ENCODE data around the gene OSBPL9.
"Not testable (repeated sequence)": the region's sequence is repeated elsewhere in the genome, so short reads cannot be mapped to it uniquely, and the experiment has no call there.

OSBPL9 gene

GRCh38 chr1:51712590-51712989 is 95.7 kb downstream of the OSBPL9 start:
- no peak for DNase-seq (ENCODE audit: low read depth)

- no peak for DNase-seq (ENCODE audit: low read depth)
Observed at GRCh38 chr1:51714374-51715019, 97.6 kb downstream of the OSBPL9 start.

DNA sequence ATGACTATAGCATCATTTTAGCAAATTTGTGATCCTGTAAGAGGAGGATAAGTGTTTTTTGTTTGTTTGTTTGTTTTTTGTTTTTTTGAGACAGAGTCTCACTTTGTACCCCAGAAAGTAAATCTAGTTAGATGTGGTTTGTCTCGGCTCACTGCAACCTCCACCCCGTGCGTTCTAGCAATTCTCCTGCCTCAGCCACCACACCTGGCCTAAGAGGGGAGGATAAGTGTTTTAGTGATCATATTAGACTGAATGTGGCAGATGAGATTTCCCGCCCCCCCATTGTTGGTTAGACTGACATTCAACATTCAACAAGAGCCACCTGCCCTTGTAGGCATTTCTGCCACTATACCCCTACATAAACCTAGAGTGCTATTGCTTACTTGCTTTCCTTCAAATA is 98.5 kb downstream of the OSBPL9 start:
- DNase-seq (ENCODE audit: low read depth) = no peak

DNA sequence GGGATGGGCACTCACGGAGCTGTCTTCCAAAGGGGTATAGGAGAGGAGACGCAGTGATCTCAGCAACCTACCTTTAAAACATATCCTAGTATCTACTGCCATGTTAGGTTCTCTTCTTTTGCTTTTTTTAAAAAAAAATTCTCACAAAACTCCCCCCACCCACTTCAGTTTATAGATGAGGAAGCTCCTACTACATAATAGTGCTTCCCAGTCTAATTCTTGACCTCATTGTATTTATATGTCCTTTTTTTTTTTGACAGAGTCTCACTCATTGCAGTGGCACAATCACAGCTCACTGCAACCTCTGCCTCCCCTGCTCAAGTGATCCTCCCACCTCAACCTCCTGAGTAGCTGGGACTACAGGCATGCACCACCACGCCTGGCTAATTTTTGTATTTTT is 99.9 kb downstream of the OSBPL9 start:
- DNase-seq (ENCODE audit: low read depth) = no peak

GRCh38 chr1:51717842-51718241 is 101.0 kb downstream of the OSBPL9 start:
- no peak for DNase-seq (ENCODE audit: low read depth)

DNA sequence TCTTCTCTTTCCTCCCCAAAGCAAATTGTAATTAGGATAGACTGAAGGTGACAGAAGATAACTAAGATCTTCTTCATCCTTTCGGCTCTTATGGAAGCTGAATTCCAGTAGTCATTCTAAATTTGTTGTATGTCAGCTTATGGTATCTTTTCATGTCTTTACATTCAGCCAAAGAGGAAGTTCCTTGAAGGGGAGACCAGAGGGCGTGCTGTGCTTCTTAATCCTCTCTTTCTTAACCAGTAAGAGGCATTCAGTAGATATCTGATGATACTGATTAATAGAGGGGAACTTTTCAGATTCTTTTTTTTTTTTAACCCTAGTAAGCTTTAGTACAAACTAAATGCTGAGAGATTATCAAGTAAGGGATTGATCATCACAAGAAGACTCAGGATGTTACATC is 102.3 kb downstream of the OSBPL9 start:
- no peak for DNase-seq (ENCODE audit: low read depth)

GRCh38 chr1:51724797-51725196 is 107.9 kb downstream of the OSBPL9 start:
- DNase-seq (ENCODE audit: low read depth) = no peak

- DNase-seq (ENCODE audit: low read depth) = no peak
Observed at GRCh38 chr1:51726051-51726450, 109.2 kb downstream of the OSBPL9 start.

GRCh38 chr1:51726544-51727225 is 109.8 kb downstream of the OSBPL9 start:
- DNase-seq (ENCODE audit: low read depth) = no peak

- no peak for DNase-seq (ENCODE audit: low read depth)
Observed at GRCh38 chr1:51727366-51727765, 110.5 kb downstream of the OSBPL9 start.

DNA sequence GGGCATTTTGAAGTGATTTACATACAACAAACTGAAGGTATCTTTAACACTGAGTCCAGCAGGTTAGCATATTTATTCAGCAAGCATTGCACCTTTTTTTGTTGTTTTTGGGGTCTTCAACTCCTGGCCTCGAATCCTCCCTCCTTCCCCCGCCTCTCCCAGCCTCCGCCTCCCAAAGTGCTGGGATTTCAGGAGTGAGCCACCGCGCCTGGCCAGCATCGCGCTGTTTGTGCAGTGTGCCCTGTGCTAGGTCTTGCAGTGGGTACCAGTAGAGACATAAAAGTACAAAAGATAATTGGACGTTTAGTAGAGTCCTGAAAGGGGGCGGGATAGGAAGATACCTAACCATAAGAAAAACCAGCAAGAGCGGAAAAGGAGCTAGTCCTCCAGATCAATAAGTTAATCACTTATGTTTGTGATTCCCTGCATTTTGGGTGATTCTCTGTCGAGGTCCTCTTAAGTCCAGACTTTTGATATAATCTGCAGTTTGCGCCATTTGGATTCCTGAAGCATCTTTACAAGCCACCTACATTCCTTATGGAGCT is 111.8 kb downstream of the OSBPL9 start:
- no peak for DNase-seq (ENCODE audit: low read depth)

DNA sequence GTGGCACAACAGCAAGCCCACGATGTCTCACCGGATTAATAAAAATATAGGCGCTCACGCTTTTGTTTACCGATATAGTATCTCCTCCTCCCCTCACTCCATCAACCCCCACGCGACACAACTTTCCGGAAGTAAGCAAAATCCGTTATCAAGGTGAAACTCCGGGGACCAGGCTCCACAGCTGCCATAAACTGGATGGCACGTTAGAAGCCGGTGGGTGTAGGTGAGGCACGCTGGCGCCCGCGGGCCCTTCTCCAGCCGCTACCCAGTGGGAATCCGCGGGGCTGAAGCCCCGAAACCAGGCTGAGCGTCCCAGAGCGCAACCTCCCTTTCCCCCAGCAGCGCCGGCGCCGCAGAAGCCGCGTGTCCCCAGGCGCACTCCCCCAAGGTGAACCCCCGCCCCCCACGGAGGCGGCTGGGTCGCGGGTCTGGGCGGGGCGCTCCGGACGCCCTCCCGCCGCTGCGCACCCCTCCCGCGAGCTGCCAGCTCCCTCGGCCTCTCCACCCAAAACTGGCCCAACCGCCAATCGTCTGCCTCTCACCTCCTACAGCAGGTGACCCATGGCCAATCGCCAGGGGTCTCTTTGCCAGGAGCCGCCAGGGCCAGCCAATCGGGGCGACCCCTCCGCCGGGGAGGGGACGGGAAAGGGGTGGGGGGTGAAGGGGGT is 112.4 kb downstream of the OSBPL9 start:
- DNase-seq (ENCODE audit: low read depth) = peak; percentile 46

GRCh38 chr1:51729824-51730301 is 113.0 kb downstream of the OSBPL9 start:
- no peak for DNase-seq (ENCODE audit: low read depth)

DNA sequence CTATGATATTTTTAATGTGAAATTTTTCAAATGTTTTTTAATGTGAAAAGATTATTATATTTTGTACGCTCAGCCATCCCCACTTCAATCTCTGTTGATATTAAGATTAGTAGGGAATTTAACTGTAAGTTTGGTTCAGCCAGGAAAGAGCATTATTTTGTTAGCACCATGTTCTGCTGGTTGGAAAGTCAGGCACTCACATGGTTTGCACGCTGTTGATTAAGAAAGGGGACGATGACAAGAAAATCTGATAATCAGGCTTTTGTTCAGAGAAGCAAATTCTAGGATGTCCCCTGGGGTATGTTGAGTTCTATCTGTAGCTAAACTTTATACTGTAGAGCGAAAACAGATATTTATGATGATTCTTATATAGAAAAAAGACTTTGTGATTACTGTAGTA is 115.1 kb downstream of the OSBPL9 start:
- DNase-seq (ENCODE audit: low read depth) = no peak

- no peak for DNase-seq (ENCODE audit: low read depth)
Observed at GRCh38 chr1:51732701-51733425, 116.0 kb downstream of the OSBPL9 start.

DNA sequence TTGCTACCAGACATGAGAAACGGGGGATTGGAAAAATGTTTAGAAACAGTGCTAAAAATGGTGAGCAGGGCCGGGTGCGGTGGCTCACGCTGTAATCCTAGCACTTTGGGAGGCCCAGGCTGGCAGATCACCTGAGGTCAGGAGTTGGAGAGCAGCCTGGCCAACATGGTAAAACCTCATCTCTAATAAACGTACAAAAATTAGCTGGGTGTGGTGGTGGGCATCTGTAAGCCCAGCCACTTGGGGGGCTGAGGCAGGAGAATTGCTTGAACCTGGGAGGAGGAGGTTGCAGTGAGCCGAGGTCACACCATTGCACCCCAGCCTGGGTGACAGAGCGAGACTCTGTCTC is 116.5 kb downstream of the OSBPL9 start:
- DNase-seq (ENCODE audit: low read depth) = not testable (repeated sequence)

GRCh38 chr1:51733793-51734522 is 117.1 kb downstream of the OSBPL9 start:
- no peak for DNase-seq (ENCODE audit: low read depth)

GRCh38 chr1:51734896-51735745 is 118.2 kb downstream of the OSBPL9 start:
- peak; percentile 4 for DNase-seq (ENCODE audit: low read depth)

DNA sequence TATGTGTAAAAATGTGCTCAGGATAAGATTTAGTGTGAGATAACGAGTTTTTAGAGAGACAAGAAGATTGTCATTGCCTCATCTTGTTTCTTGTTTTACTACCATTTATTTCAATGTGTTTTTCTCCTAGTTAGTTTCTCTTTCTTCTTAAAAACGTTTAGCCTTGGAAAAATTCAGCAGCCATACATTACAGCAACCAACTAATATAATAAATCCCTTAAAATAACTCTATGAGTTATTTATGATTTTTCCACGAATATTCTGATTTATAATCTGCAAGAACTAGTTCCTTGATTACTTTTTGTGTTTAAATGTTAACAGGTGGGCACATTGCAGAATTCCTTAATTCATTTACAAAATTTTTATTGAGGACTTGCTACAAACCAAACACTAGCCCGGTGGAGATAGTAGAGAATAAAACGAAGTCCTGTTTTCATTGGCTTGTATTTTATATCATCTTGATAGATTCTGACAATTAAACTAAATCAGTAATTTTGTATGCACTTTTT is 118.9 kb downstream of the OSBPL9 start:
- no peak for DNase-seq (ENCODE audit: low read depth)

- DNase-seq (ENCODE audit: low read depth) = peak; percentile 48
Observed at GRCh38 chr1:51736702-51737101, 119.8 kb downstream of the OSBPL9 start.

DNA sequence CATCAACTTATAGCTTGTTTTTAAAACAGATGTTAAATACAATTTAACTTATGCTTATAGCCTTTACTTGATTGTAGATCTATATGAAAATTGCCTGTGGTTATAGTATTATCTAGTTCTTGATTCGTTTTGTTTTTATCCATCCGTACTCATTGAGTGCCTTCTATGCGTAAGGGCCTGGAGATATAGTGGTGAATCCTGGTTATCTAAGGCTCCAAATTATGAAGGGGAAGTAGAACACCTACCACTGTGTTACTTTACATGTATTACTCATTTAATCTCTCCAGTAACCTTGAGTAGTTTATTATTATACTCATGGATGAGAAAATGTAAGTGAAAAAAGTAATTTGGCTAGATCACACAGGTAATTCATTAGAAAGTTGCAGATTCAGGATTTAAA is 121.8 kb downstream of the OSBPL9 start:
- no peak for DNase-seq (ENCODE audit: low read depth)
